D721Med (cell line): ENCODE measurements around the gene ARAP2.

Experiments used
- DNase-seq: peaks from one replicate; pipeline ENCODE4 v3.0.0; 2011; ENCODE audit warnings: low spot score; ENCODE audit not compliant: insufficient read length
- FAIRE-seq: peaks from 2 replicates; lab custom pipeline; 2011; peaks lifted over from hg19 to GRCh38; lab: Jason Lieb, UNC
- TF ChIP-seq, protein P1 (sequence below): IDR thresholded peaks from 2 replicates; pipeline ENCODE4 v1.5.1; 2012; ENCODE audit warnings: mild to moderate bottlenecking, control low read depth; ENCODE audit not compliant: insufficient read depth; ENCODE audit errors: missing control alignments

The ARAP2 gene

GRCh38 chr4:36173905-36174304, 70.4 kb downstream of the ARAP2 start:
- DNase-seq (no peak), FAIRE-seq (no peak)
- TF ChIP-seq, protein P1, sequence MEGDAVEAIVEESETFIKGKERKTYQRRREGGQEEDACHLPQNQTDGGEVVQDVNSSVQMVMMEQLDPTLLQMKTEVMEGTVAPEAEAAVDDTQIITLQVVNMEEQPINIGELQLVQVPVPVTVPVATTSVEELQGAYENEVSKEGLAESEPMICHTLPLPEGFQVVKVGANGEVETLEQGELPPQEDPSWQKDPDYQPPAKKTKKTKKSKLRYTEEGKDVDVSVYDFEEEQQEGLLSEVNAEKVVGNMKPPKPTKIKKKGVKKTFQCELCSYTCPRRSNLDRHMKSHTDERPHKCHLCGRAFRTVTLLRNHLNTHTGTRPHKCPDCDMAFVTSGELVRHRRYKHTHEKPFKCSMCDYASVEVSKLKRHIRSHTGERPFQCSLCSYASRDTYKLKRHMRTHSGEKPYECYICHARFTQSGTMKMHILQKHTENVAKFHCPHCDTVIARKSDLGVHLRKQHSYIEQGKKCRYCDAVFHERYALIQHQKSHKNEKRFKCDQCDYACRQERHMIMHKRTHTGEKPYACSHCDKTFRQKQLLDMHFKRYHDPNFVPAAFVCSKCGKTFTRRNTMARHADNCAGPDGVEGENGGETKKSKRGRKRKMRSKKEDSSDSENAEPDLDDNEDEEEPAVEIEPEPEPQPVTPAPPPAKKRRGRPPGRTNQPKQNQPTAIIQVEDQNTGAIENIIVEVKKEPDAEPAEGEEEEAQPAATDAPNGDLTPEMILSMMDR = no peak

DNA sequence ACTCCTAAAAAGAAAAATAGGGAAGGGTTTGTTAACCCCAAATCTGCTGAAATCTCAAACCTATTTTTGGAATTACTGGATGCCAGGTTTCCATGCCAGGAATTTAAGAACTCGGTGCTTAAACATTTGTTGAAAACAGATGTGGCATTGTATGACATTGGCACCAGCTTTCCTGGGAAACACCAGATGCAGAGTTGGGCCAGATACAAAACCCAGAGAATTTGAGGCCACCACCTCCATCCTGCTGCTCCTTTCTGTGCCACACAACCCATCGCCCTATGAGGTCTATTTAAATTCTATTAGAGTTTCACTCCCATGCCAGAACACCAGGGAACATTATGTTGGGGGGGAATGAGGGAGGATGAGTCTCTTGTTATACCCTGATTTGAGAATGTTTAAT, 71.7 kb downstream of the ARAP2 start:
- TF ChIP-seq, protein P1 = no peak
- FAIRE-seq = no peak
- no peak for DNase-seq

- TF ChIP-seq, protein P1 = no peak
- no peak for DNase-seq
- no peak for FAIRE-seq
These were observed 76.0 kb downstream of the ARAP2 start for GRCh38 chr4:36168127-36168878.

- TF ChIP-seq, protein P1 = no peak
- no peak for FAIRE-seq
These were observed 78.7 kb downstream of the ARAP2 start for GRCh38 chr4:36165631-36166005.

GRCh38 chr4:36164900-36165630, 79.2 kb downstream of the ARAP2 start:
- TF ChIP-seq, protein P1 = no peak
- FAIRE-seq (peak; percentile 35), DNase-seq (no peak)

More at GRCh38 chr4:36165631-36166005, 78.7 kb downstream of the ARAP2 start:
- no peak for DNase-seq

DNA sequence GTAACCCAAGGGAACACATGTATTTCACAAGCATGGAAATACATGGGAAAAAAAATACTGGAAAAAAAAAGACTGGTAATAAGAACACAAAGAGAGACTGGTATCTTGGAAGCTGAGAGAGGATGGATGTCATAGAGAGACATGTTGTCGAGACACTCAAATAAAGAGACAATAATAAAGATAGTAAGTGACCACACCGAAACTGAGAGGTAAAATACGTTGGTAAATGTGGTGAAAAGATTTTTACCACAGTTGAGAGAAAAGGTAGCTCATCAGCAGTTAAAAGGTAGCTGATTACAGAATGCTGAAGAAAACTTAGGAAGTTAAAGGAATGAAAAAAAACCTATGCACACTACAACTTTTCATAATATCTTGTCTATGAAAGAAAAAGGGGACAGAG, 81.1 kb downstream of the ARAP2 start:
- no peak for DNase-seq
- FAIRE-seq = no peak
- TF ChIP-seq, protein P1 = no peak

- FAIRE-seq (no peak), DNase-seq (no peak)
- TF ChIP-seq, protein P1 = no peak
These were observed 85.1 kb downstream of the ARAP2 start for GRCh38 chr4:36159208-36159607.
